Measurements from ENCODE around the gene FCHO2.

The FCHO2 gene

DNA sequence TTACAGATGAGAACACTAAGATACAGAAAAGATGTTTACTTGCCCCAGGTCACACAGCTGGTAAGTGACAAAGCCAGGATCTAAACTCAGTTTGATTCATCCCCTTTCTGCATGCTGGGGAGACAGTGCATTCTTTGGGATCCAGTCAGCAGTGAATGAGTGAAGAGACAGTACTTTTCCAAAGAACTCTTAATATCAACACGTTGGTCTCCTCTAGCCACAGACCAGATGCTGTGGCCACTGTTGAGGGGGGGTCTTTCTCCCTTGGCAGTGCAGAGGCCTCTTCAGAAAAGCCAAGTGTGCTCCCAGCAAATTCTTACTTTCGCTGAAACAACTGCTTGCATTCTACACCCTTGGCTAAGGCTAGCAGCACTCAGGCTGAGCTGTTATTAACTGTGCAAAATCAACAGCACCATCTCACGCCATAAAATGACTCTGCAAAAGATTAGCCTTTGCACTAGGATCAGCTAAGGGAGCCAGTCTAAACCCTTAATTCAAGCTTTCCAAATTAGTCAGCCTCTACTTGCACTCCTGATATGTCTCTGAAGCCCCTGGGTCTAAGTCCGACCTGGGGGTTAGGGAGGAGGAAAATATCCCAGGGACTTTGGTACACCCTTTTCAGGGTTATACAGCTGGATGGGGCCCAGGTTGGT is 159.7 kb downstream of the FCHO2 start:
- DNase-seq, result no peak

DNA sequence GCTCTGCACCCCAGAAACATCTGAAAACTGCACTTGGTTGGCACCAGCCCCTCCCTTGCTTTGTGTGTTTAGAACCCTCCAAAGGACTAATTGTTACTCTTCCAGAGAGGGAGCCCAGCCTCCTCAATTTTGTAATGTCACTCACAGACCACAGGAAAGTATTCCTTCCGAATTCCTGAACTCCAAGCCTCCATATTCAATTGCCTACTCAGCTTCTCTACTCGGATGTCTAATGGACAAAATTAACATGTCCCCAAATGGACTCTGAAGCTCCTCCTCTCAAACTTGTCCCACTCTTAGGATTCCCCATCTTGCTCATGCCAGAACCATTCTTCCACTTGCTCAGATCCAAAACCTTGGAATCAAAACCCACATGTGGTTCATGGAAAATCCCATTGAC is 160.7 kb downstream of the FCHO2 start:
- DNase-seq, result no peak

DNA sequence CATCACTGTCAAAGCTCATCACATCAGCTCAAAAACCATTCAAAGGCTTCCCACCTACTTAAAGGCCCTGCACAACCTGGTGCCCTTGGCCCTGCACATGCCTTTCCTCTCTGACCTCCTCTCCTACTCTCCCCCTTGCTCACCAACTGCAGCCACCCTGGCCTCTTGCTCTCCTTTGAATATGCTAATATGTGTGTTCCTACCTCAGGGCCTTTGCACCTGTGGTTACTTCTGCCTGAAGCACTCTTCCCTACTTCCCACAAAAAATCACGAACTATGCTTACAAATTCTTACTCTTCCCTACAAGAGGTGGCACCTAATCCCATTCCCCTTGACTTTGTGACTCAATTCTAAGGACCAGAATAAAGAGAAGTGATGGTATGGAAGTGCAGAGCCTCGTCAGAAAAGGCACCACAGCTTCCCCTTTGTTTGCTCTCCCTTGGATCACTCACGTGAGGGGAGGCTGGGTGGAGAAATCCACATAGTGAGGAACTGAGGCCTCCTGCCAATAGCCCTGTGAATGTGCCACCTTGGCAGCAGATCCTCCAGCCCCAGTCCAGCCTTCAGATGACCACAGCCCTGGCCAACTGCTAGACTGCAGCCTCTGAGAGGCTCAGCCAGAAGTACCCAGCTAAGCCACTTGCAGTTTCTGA is 161.4 kb downstream of the FCHO2 start:
- DNase-seq, result no peak

DNA sequence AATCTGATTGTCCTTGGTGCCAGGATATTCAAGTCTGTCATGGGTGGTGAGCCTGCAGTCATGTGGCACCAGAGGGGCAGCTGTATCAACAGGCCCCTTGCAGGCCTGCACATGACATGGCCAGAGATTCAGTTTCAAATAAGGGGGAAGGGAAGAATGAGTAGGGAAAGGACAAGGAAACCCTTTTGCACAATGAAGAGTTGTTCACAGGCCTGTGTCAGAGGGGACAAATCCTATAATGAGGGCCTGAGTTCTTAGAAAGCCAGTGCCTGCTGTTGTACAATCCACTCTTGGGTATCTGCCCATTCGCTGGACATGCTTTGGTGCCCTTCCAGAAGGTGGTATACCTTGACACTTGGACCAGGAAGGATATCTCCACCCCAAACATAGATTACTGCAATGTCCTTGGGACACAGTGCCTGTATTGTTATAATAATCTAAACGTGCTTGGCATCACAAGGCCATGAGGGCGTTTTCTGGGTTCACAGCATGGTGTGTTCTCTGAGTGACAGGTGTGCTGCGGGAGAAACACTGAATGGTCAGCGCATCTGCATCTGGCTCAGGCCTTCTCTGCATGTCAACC is 162.6 kb downstream of the FCHO2 start:
- no peak for DNase-seq

DNA sequence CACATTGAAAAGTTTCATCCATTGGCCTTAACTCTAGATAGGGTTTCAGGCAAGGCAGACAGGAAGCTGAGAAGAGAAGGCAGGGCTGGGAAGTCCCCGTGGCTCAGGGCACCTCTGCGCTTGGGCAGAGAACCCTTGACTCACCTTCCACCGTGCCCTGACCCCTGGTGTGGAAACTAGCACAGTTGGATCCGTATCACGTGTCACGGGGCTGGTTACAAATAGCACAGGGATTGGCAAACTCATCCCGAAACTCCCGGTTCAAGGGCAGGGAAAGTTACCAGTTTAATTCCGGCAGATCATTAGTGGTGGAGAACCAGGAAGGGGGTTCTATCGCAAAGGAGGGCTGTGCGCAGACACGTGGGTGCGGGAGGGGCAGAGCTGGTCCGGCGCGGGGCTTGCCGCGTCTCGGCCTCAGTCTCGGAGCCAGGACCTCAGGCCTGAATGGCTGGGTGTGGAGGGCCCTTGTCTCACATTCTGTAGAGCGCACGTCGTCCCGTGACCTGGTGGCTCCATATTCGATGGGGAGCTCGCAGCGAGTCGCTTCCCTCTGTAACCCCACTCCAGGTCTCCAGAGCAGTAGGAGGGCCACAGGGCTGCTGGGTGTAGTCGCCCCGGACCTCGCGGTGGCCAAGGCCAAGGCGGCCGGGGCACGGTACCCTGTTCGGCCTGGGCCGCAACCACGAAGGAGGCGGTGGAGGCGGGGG is 163.8 kb downstream of the FCHO2 start:
- DNase-seq, result no peak

DNA sequence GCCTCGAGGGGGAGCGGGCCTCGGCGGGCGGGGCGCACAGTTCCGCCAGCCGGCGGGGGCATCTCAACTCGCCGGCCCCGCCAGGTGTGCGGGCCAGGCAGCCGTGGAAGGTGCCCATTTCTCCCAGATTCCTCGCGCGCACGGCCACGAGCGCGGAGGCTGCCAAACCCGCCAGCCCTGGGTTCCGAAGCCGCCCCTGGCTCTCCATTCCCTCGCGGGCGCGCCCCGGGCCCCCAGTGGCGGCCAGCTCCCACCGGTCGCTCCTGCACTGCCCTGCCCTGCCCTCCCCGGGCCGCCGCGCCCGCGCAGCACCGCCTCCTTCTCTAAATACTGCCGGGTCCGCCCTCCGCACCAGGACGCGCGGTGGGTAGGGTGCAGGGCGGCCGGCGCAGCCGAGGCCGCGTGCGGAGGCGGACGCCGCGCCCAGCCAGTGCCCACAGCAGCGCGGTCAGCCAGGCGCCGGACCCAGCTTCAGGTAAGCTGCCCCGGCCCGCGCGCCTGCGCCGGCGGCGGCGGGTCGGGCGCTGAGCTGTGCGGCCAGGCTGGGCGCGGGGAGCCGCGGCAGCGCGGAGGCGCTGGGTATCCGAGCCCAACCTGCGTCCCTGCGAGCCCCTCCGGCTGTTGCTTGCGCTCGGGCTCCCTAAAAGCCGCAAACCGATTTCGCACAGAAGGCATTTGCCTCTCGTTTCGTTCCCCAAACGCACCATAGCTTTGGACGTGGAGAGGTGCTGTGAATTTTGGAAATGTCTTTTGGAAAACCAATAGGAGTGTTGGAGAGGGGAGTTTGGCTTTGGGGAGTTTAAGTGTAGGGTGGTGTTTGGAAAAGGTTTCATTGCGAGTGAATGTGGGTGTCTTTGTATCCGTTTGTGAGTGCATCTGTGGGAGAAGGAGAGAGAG is 164.6 kb downstream of the FCHO2 start, which contains the start of gene TMEM171:
Gene TMEM171, plus strand, starts transcription at position 354 of the 897 bp plus-strand sequence. CDS start 2,799 bp downstream, outside the sequence.
- no peak for DNase-seq

DNA sequence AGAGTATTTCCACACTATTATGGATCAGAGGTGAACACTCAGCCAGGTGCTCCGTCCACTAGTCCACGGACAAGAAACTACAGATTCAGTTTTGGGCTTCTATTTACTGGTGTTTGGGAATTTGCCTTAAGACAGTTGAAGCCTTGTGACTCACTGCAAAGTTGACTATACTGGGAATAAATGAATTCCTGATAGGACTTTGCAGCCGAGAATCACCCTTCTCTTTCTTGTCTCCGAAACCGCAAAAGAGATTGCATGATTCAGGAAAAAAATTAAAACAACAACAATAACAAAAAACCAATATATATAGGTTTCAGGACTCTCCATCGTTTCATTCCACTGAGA is 165.2 kb downstream of the FCHO2 start:
- no peak for DNase-seq

DNA sequence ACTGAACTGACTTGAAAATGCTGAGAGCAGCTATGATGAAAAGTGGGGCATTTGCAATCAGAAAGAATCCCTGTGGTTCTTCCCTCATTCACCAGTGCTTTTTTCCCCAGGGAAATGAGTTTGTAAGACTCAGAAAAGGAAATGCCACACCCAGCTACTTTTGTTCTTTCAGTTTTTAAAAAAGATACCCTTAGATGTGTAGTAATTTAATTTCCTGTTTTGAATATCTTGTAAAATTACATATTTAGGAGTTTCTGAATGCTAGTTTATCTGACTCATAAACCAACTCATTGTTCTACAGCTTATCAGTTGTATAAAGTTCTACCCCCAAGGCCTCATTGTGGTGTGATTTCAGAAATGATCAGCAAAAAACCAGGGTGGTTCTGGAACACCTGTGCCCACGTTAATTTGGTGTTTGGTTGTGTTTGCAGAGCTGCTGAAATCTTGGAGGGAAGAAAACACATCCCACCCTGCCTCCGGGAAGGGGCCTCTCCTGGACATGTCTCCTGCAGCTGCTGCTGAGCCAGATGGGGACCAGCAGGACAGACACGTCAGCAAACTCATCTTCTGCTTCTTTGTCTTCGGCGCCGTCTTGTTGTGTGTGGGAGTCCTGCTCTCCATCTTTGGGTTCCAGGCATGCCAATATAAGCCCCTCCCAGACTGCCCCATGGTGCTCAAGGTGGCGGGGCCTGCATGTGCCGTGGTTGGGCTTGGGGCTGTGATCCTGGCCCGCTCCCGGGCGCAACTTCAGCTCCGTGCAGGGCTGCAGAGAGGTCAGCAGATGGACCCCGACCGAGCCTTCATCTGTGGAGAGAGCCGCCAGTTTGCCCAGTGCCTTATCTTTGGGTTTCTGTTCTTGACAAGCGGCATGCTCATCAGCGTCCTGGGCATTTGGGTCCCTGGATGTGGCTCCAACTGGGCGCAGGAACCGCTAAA is 167.3 kb downstream of the FCHO2 start:
- DNase-seq, result no peak

DNA sequence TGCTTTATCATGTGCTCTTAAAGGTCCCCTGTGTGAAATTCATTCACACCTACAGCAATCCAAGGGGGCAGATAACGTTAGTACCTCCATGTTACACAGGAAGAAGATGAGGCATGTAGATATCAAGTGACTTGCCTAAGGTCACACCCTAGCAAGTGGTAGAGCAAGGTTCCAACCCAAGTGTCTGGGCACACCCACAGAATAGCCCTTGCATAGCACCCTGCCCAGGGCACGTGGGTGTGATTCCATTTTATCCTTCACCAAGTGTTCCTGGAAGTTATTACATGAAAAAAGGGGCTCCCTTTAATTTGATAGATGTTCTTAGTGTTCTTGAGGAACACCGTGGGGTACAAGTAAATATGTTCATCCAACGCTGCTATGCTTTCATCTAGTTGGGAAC is 169.4 kb downstream of the FCHO2 start:
- no peak for DNase-seq

DNA sequence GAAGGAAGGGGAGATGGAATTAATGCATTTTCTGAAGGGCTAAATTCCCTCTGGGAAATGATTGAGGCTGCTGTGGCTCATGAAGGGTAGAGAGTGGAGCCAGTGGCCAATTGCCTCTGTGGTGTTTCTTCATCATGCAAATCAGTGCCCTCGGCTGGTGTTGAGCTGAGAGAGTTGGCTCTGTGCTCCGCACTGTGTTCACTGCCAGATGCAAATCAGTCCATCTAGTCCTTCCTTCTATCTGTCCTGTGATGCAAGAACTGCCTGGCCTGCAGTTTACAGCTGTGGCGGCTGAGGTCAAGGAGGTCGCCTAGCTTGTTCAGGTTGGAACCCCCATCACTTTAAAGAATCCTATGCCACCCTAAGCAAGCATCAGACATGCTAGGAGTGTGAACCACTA is 170.5 kb downstream of the FCHO2 start:
- no peak for DNase-seq

DNA sequence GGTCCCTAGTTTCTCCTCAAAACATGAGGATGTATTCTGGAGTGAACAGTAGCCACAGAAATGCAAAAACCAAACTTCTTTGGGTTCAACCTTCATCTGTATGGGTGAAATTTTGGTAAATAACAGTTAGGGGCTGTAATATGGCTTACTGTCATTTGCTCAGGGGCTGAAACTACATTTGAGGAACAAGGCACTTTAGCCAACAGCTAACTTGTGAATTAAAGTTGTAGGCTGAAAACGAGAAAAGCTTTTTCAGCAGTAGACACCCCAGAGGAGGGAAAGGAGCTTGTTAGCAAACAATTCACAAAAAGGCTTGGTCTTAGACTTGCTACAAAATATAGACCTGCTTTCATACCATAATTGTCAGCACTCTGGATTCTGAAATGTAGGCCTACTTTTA is 171.1 kb downstream of the FCHO2 start:
- no peak for DNase-seq

DNA sequence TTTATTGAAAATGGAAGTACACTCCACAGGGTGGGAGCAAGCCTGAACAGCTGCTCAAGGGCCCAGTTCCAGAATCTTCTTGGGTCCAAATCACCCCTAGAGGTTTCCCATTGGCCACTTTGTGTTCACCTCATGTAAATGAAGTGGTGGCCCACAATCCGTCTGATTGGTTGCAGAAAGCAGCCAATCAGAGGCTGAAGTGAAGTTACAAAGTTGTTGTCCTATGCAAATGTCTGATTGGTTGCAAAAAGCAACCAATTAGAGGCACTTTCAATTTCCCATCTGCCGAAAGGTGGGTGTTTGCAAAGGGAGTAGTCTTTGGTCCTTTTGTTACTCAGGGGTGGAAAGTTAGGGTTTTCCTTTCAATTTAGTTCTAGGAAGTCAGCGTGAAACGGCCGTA is 173.3 kb downstream of the FCHO2 start:
- no peak for DNase-seq

DNA sequence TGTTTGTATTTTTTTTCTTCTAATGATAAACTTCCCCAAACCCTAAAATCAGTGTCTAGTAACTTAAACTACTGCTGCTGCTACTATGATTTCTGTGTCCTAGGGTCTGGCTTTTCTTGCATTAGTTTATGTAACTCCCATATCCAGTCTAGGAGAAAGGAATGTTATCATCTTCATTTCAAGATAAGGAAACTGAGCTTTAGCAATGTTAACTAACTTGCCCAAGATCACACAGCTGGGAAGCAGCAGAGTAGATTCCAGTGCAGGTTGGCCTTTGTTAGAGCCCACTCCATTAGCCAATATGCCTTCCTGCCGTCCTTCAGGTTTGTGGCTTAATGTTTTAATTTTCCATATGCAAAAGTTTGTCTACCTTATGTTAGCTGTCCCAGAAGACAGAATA is 175.0 kb downstream of the FCHO2 start:
- no peak for DNase-seq

DNA sequence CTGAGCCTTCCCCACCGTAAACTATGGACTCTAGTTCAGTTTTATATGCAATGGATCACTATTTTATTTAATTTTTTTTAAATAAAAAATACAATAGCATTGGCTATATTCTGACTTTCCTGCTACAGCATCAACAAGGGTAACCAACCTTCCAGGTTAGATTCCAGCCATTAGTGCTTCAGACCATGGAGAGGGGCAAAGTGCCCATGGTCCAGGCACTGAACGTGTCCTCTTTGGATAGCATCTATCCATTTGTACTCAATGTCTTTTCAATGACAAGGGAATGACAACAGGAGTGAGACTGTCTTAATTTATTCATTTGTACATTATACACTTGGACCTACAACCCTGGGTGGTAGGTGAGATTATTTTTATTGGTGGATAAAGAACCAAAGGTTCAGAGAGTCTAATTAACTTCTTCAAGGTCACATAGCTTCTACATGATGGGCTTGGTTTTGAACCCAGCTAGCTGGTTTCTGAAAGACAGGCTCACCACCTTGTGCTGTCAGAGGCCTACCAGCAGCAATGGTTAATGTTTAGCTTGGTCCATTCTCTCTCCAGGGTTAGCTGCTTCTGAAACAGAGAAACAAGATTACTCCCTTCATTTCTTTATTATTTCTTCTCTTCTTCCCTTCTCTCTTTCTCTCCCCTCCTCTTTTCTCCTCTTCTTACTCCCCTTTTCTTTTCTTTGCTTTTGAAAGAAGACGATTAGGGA is 176.0 kb downstream of the FCHO2 start:
- DNase-seq, result no peak

DNA sequence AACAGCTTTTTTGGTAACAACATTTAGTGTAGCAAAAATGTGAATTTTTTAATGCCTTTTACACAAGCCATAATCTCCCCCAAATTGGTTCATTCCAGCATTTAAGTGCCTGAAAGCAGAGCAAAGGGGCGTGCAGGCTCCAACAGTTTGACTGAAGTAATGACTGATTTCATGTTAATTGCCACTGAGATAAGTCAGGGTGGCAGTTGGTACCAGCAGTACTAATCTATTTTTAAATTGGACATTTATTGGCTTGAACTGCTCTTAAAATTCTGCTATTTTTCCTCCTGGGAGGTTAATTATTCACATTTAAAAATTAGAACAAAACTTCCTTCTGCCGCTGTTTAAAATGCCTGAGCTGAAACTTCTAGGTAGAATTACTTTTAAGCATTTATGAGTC is 176.9 kb downstream of the FCHO2 start:
- DNase-seq, result no peak

DNA sequence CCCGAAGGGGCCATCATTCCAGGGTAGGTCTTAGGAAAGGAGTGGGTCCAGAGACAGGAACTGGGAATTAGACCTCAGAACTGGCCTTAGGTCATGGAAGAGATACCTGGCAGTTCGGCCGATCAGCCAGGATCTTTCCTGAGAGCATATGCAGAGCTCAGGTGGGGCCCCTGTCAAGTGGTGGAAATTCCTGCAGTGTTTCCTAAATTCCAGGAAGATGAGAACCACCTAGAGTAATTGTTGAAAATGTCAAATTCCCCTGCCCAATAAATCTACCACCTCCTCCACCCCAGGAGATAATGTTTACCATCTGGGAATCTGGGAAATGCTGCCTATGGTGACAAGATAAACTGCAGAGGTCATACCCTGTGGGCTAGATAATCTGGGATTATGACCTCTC is 179.2 kb downstream of the FCHO2 start:
- DNase-seq, result no peak

DNA sequence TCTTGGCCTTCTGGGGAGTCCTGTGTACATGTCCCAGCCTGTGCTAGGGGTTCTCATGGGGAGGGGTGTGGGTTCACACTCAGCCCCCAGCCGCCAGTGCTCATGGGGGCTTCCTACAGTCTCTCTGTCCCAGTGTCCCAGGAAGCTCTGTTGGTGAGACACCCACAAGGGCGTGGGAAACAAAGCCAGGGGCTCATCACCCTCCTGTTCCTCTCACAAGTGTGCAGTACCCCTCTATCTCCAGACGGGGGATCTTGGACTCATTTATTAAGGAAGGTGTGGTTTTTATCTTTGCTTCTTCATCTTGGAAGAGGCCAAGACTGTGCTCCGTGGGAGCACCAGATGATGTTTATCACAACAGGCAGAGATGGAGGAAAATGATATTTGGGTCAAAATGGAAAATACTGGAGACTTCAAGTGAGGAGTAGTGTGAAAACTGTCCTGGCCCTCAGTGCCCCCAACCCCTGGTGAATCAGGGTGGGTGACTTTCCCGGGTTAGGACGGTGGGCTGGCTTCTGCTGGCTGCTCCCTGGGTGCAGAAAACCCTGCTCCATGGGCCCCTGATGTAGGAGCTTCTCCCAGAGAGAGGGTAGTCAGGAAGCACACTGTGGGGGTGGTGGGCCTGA is 179.7 kb downstream of the FCHO2 start:
- peak; percentile 9 for DNase-seq

DNA sequence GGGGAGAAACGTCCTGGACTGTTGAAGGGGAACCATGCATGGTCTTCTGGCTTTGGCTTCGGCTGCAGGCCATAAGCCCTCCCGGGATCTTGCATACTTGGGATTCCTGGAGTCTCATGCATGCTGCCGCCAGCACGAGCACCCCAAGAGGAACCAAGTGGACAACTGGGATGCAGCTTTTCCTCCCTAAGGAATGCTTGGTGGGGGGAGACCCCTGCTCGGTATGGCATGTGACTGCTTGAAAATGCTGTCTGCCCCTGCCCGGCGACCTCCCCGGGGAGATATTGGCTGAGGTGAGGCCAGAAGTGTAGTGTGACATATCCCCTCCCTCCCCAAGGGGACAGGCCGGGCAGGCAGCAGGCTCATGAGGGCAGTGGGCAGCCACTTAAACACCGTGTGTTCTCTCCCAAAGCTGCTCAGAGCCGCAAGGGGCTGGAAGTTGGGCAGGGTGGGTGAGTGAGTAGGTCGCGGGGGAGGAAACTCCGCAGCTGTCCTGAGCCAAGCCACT is 180.3 kb downstream of the FCHO2 start:
- DNase-seq, result no peak

DNA sequence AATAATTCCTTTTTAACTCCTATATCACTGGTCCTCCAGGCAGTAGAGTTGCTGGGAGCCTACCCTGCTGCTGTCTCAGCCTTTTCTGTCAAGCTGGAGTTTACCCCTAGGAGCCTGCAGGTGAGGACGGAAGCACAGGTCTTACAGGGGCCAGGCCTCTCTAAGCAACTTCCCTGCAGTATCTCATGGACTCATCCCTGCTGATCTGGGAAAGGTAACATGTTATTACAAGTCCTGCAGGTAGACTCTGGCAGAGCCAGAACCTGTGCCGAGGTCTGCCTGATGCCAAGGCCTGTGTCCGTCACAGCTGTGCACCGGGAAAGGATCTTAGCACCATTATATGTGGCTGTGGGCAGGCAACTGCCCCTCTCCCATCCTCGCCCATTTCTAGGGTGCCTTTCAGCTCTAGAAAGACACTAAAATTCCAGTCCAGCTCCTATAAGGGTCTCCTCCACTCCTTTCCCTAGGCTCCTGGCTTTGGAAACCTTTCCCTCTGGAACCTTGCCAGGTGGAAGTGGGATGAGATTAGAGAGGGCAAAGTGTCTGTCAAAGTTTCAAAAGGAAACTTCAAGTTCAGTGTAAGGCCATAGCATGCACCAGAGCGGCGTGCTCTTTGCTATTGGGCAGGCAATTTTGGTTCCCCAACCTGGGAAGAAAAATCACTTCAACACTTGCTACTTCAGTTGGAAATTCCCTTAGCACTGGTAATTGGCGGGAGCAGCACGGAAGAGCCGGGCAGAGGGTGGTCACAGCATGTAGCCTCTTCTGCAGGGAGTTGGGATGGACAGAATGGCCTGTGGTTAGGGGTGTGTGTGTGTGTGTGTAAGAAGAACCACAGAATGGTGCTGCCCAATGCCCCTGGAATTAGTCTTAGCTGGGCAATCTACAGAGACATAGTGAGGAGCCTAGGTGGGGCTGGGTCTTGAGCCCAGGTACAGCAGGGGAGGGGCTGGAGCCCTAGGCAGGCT is 182.0 kb downstream of the FCHO2 start:
- DNase-seq, result no peak

Measured in NCI-H2171 treated with DMSO at 0.1 percent for 48 hours (cell line).